ENCODE results near the gene DAB2. TPM values are rescaled to one million over a fixed set of nuclear protein-coding genes. Genes with fewer than 3 reads are reported as not detected.

Gene DAB2
- total and polyA plus RNA-seq, 2 of the 8 experiments (the other 6 are each of a cell fraction or from before 2014, with no cell fraction given) = 2.6 to 4.9 TPM

- no peak for TF ChIP-seq TEAD4 (IDR thresholded peaks at IDR 0.05; ENCODE audit: low read depth, low read length)
- no peak for TF ChIP-seq SUZ12 (IDR thresholded peaks at IDR 0.05; ENCODE audit: low read length)
- TF ChIP-seq TCF12 (IDR thresholded peaks at IDR 0.05; ENCODE audit: low read depth, low read length) = no peak
- TF ChIP-seq, protein P1, sequence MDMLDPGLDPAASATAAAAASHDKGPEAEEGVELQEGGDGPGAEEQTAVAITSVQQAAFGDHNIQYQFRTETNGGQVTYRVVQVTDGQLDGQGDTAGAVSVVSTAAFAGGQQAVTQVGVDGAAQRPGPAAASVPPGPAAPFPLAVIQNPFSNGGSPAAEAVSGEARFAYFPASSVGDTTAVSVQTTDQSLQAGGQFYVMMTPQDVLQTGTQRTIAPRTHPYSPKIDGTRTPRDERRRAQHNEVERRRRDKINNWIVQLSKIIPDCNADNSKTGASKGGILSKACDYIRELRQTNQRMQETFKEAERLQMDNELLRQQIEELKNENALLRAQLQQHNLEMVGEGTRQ (IDR thresholded peaks at IDR 0.05; ENCODE audit: low read length) = no peak
- TF ChIP-seq NRF1 (IDR thresholded peaks at IDR 0.05; ENCODE audit: low read depth, low read length) = no peak
- no peak for TF ChIP-seq EGR1 (IDR thresholded peaks at IDR 0.05; ENCODE audit: borderline replicate concordance, low read depth, low read length)
These were observed 55.5 kb downstream of the DAB2 start (continued) for GRCh38 chr5:39369123-39369815.
